NCI-H1436 (cell line): ENCODE measurements around the gene SGPP2.
"Not testable (repeated sequence)": the region's sequence is repeated elsewhere in the genome, so short reads cannot be mapped to it uniquely, and the experiment has no call there.

Source experiments
- DNase-seq: peaks from one replicate; lab custom pipeline; 2025; lab: John Stamatoyannopoulos, UW

SGPP2 gene

DNA sequence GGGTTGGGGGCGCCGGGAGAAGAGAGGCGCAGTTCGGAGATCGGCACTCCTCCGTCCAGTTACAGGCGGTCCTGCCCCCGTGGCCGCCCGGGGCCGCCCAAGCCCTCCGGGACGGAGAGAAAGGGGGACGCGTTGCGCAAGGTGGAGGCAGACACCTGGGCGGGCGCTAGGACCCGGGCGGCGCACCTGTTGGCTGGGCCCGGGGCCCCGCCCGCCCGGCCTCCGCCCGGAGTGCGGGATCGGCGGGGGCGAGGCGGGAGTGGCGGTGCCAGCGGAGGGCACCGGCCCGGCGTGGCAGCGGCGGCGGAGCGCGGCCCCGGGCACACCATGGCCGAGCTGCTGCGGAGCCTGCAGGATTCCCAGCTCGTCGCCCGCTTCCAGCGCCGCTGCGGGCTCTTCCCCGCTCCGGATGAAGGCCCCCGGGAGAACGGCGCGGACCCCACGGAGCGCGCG is at the start of gene SGPP2:
Gene SGPP2, plus strand, starts transcription at position 268 of the 453 bp plus-strand sequence. Its CDS starts 60 bp downstream, at position 328.
- DNase-seq, result peak; percentile 19

GRCh38 chr2:222375798-222376197 is 48.5 kb upstream of the SGPP2 start:
- DNase-seq, result no peak

DNA sequence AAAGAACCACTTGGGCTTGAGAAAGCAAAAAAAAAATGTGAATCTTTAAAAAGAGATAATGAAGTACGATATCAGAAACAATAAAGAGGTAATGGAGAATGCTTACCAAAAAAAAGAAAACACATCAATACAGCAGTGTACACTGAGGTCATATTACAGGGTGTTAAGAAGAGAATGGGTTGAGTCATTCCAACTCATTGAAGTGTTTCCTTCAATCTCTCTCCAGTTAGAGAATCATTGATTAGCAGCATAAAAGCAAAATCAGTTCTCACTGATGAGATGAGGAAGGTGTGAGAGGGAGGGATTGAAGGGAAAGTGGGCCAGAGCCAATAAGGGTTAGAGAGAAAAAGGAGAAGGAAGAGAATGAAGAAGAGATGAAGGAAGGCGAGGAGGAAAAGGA is 43.9 kb upstream of the SGPP2 start:
- DNase-seq, result no peak

DNA sequence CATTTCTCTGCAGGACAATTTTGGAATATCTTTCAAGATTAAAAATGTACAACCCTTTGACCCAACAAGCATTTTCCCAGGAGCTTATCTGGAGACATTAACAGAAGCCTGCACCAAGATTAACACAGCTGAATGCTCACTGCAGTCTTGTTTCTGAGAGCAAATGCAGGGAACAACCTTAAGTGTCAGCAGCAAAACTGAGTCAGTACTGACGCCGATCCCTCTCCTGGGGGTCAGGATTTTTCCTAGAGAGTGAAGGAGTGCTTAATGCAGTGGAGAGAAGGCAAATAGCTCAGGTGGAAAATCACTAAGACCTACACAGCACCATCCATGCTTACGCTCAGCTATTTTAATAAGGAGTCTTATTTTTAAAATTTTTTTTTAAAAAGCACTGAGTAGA is 42.8 kb upstream of the SGPP2 start:
- DNase-seq, result no peak

- DNase-seq, result no peak
Observed at GRCh38 chr2:222383255-222383654, 41.1 kb upstream of the SGPP2 start.

- DNase-seq, result no peak
Observed at GRCh38 chr2:222391743-222392285, 32.5 kb upstream of the SGPP2 start.

- no peak for DNase-seq
Observed at GRCh38 chr2:222393733-222394267, 30.5 kb upstream of the SGPP2 start.

GRCh38 chr2:222398446-222398885 is 25.9 kb upstream of the SGPP2 start:
- DNase-seq, result peak; percentile 58

GRCh38 chr2:222399038-222399783 is 25.1 kb upstream of the SGPP2 start:
- peak; percentile 86 for DNase-seq

GRCh38 chr2:222404151-222404905 is 20.0 kb upstream of the SGPP2 start:
- DNase-seq, result no peak

GRCh38 chr2:222408684-222409083 is 15.7 kb upstream of the SGPP2 start:
- DNase-seq, result no peak

- DNase-seq, result no peak
Observed at GRCh38 chr2:222410534-222410933, 13.8 kb upstream of the SGPP2 start.

DNA sequence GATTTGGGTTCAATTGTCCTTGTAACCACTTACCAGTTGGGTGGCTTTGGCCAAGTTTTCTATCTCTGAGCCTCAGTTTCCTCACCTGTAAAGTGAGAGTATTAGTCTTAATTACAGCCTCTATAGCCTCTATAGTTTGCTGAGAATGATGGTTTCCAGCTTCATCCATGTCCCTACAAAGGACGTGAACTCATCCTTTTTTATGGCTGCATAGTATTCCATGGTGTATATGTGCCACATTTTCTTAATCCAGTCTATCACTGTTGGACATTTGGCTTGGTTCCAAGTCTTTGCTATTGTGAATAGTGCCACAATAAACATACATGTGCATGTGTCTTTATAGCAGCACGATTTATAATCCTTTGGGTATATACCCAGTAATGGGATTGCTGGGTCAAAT is 12.0 kb upstream of the SGPP2 start:
- DNase-seq, result not testable (repeated sequence)

GRCh38 chr2:222413295-222413911 is 10.9 kb upstream of the SGPP2 start:
- no peak for DNase-seq

DNA sequence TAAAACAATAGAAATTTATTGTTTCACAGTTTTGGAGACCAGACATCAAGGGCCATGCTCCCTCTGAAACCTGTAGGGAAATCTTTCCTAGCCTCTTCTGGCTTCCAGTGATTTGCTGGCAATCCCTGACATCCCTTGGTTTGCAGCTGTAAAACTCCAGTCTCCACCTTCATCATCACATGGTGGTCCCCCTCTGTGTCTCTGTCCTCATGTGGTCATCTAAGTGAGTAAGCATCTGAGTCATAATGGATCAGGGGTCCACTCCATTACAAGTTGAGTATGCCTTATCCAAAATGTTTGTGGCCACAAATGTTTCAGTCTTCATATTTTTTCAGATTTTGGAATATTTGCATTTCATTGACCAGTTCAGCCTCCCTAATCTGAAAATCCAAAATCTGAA is 5.6 kb upstream of the SGPP2 start:
- DNase-seq, result no peak

DNA sequence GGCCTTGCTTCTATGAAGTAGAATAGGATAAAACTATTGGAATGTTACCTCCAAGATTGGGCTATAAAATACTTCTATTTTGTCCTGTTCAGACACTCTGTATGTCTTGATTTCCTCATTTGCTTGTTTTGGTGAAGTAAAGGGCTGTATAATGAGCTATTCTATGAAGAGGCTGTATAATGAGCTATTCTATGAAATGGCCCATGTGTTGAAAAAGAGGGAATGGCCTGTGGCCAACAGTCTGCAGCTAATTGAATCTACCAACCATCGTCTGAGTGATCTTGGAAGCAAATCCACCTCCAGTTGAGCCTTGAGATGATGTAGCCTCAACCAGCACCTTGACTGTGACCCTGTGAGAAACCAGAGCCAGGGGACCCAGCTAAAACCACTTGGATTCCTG is 3.8 kb upstream of the SGPP2 start:
- no peak for DNase-seq

DNA sequence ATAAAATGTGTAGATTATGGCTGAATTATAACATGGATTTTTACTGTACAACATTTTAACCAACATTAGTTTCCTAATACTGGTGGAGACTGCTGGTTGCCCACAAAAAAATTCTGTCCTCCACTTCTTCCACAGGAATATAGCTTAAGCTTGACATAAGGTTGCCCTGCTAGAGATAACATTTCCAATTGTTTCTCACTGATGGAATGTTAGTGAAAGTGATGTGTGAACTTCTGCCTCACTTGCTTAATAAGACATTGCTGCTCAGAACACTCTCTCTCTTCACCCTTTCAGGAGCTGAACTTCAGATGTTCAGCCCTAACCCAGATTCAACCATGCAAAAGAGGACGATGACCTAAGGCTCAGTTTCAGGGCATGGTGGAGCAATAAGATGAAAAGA is 2.7 kb upstream of the SGPP2 start:
- DNase-seq, result no peak

GRCh38 chr2:222423186-222423585 is 1.2 kb upstream of the SGPP2 start:
- no peak for DNase-seq

GRCh38 chr2:222423632-222424275 is 589 bp upstream of the SGPP2 start:
- no peak for DNase-seq

DNA sequence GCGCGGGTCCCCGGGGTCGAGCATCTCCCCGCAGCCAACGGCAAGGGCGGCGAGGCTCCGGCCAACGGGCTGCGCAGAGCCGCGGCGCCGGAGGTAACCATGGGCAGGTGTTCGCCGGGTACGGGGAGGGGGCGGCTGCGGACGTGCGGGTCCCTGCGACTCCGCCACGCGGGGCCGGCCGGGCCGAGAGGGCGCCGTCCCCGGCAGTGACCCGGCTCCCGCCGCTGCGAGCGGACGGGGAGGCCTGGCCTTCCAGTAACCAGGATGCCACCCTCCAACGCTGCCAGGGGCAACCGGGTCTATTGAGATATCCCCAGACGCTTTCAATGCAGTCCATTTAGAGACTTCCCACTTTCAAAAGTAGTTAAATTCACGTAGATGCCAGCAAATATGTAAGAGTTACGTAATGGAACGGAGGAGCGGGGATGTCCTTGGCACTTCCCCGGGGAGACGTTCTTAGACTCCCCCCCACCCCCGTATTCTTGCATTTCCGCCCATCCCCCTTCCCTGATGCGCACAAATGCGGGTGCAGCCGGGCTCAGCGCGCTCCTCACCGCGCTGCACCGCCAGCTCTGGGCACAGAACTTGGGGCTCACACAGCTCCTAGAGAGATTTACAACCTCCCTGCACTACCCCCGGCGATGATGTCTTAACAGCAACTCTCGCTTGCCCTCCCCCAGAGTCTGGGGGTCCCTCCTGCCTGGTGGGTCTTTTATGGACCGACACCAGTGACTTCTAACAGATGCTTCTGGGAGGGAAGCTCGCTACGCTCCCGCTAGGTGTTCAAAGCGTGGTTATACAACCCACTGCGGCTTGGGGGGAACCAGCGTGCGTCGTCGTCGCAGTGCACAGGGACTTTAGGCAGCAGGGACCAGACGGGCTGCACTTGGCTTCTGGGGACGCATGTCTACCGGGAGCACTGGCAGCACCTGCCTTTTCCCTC is 657 bp downstream of the SGPP2 start:
- no peak for DNase-seq
